Measurements from ENCODE around the gene SYNE1.
"Not testable (repeated sequence)": the region's sequence is repeated elsewhere in the genome, so short reads cannot be mapped to it uniquely, and the experiment has no call there.

SYNE1 gene

GRCh38 chr6:152625213-152625612, 11.9 kb downstream of the SYNE1 start:
- Histone ChIP-seq H3K4me2 (ENCODE audit: low read length) (no peak overlapping the region), H3K14ac (ENCODE audit: low read length) (no peak overlapping the region), H3K4ac (ENCODE audit: low read depth, low read length) (no peak overlapping the region), H3K9me3 (ENCODE audit: insufficient read depth, low read depth, low read length) (no peaks in the 10 kb centered on the region), H3K79me1 (ENCODE audit: low read length) (no peaks in the 10 kb centered on the region), H3K27me3 (ENCODE audit: insufficient read depth, low read length) (no peaks in the 10 kb centered on the region), H3K27ac (ENCODE audit: low read depth, low read length) (no peak overlapping the region), H3K23ac (ENCODE audit: low read length) (no peak overlapping the region), H2AK5ac (ENCODE audit: low read length) (no peak overlapping the region), H2BK12ac (ENCODE audit: low read length) (no peak overlapping the region), H3K36me3 (ENCODE audit: control insufficient read depth in 1 of 2, insufficient read depth in 2 of 2, low read length in 2 of 2) (no peaks in the 10 kb centered on the region), H4K12ac (ENCODE audit: low read depth, low read length) (no peak overlapping the region), H3K4me3 (ENCODE audit: low read depth, low read length) (no peak overlapping the region), H3K9ac (ENCODE audit: low read length) (no peak overlapping the region), H4K8ac (ENCODE audit: low read depth, low read length) (no peak overlapping the region), H2BK120ac (ENCODE audit: insufficient read depth, low read length, poor library complexity) (no peak overlapping the region), H3K18ac (ENCODE audit: low read length) (no peak overlapping the region), H4K91ac (ENCODE audit: low read depth, low read length) (no peak overlapping the region), H3K79me2 (ENCODE audit: control insufficient read depth, insufficient read depth, low read length, poor library complexity) (no peaks in the 10 kb centered on the region), H2BK5ac (ENCODE audit: low read depth, low read length, poor library complexity) (no peak overlapping the region), H3K4me1 (ENCODE audit: control insufficient read depth in 1 of 2, insufficient read depth in 2 of 2, low read length in 2 of 2) (no peaks in the 10 kb centered on the region), H2AFZ (ENCODE audit: insufficient read depth, low read length, poor library complexity) (no peak overlapping the region)
- DNase-seq: no peak
- WGBS (ENCODE audit: extremely low coverage, insufficient coverage, insufficient read length): no CpG with 5 or more reads among the region's 2 CpGs

- H3K27ac ChIP-seq (ENCODE audit: low read depth, low read length); H3K14ac ChIP-seq (ENCODE audit: low read length); H3K4me2 ChIP-seq (ENCODE audit: low read length); H3K79me1 ChIP-seq (ENCODE audit: low read length); H2AFZ ChIP-seq (ENCODE audit: insufficient read depth, low read length, poor library complexity); H3K4ac ChIP-seq (ENCODE audit: low read depth, low read length); H3K36me3 ChIP-seq (ENCODE audit: control insufficient read depth in 1 of 2, insufficient read depth in 2 of 2, low read length in 2 of 2); H3K18ac ChIP-seq (ENCODE audit: low read length); H4K12ac ChIP-seq (ENCODE audit: low read depth, low read length); H2BK120ac ChIP-seq (ENCODE audit: insufficient read depth, low read length, poor library complexity); H3K4me3 ChIP-seq (ENCODE audit: low read depth, low read length); H3K9me3 ChIP-seq (ENCODE audit: insufficient read depth, low read depth, low read length); H4K91ac ChIP-seq (ENCODE audit: low read depth, low read length); DNase-seq; H2BK5ac ChIP-seq (ENCODE audit: low read depth, low read length, poor library complexity); H3K9ac ChIP-seq (ENCODE audit: low read length); H2BK12ac ChIP-seq (ENCODE audit: low read length); H4K8ac ChIP-seq (ENCODE audit: low read depth, low read length); H2AK5ac ChIP-seq (ENCODE audit: low read length); H3K27me3 ChIP-seq (ENCODE audit: insufficient read depth, low read length); H3K4me1 ChIP-seq (ENCODE audit: control insufficient read depth in 1 of 2, insufficient read depth in 2 of 2, low read length in 2 of 2); H3K79me2 ChIP-seq (ENCODE audit: control insufficient read depth, insufficient read depth, low read length, poor library complexity); H3K23ac ChIP-seq (ENCODE audit: low read length): not testable (repeated sequence)
- no CpG with 5 or more reads among the region's 3 CpGs for WGBS (ENCODE audit: extremely low coverage, insufficient coverage, insufficient read length)
Observed at GRCh38 chr6:152614776-152615175, 22.4 kb downstream of the SYNE1 start.

GRCh38 chr6:152609125-152609670, 28.0 kb downstream of the SYNE1 start:
- H2AFZ ChIP-seq (ENCODE audit: insufficient read depth, low read length, poor library complexity): no peak overlapping the region
- H4K12ac ChIP-seq (ENCODE audit: low read depth, low read length): no peak overlapping the region
- WGBS (ENCODE audit: extremely low coverage, insufficient coverage, insufficient read length): no CpG with 5 or more reads among the region's 10 CpGs
- no peak overlapping the region for H3K14ac ChIP-seq (ENCODE audit: low read length)
- H4K8ac ChIP-seq (ENCODE audit: low read depth, low read length): no peak overlapping the region
- no peaks in the 10 kb centered on the region for H3K4me1 ChIP-seq (ENCODE audit: control insufficient read depth in 1 of 2, insufficient read depth in 2 of 2, low read length in 2 of 2)
- no peak overlapping the region for H3K9ac ChIP-seq (ENCODE audit: low read length)
- no peak overlapping the region for H2BK12ac ChIP-seq (ENCODE audit: low read length)
- no peak overlapping the region for H3K4me2 ChIP-seq (ENCODE audit: low read length)
- H3K4me3 ChIP-seq (ENCODE audit: low read depth, low read length): no peak overlapping the region
- no peak overlapping the region for H2BK120ac ChIP-seq (ENCODE audit: insufficient read depth, low read length, poor library complexity)
- H3K4ac ChIP-seq (ENCODE audit: low read depth, low read length): no peak overlapping the region
- H3K79me2 ChIP-seq (ENCODE audit: control insufficient read depth, insufficient read depth, low read length, poor library complexity): no peaks in the 10 kb centered on the region
- H3K9me3 ChIP-seq (ENCODE audit: insufficient read depth, low read depth, low read length): no peaks in the 10 kb centered on the region
- H3K27ac ChIP-seq (ENCODE audit: low read depth, low read length): no peak overlapping the region
- H2BK5ac ChIP-seq (ENCODE audit: low read depth, low read length, poor library complexity): no peak overlapping the region
- no peak overlapping the region for H4K91ac ChIP-seq (ENCODE audit: low read depth, low read length)
- DNase-seq: no peak
- H3K27me3 ChIP-seq (ENCODE audit: insufficient read depth, low read length): no peaks in the 10 kb centered on the region
- no peaks in the 10 kb centered on the region for H3K79me1 ChIP-seq (ENCODE audit: low read length)
- no peak overlapping the region for H2AK5ac ChIP-seq (ENCODE audit: low read length)
- no peak overlapping the region for H3K18ac ChIP-seq (ENCODE audit: low read length)
- no peaks in the 10 kb centered on the region for H3K36me3 ChIP-seq (ENCODE audit: control insufficient read depth in 1 of 2, insufficient read depth in 2 of 2, low read length in 2 of 2)
- H3K23ac ChIP-seq (ENCODE audit: low read length): no peak overlapping the region

GRCh38 chr6:152605941-152606340, 31.2 kb downstream of the SYNE1 start:
- H3K4me1 ChIP-seq (ENCODE audit: control insufficient read depth in 1 of 2, insufficient read depth in 2 of 2, low read length in 2 of 2): no peaks in the 10 kb centered on the region

More at GRCh38 chr6:152605941-152606340, 31.2 kb downstream of the SYNE1 start:
- Histone ChIP-seq H3K79me1 (ENCODE audit: low read length) (no peaks in the 10 kb centered on the region), H3K18ac (ENCODE audit: low read length) (no peak overlapping the region), H2BK120ac (ENCODE audit: insufficient read depth, low read length, poor library complexity) (no peak overlapping the region), H4K8ac (ENCODE audit: low read depth, low read length) (no peak overlapping the region), H3K27ac (ENCODE audit: low read depth, low read length) (no peak overlapping the region), H3K4ac (ENCODE audit: low read depth, low read length) (no peak overlapping the region), H3K9ac (ENCODE audit: low read length) (no peak overlapping the region), H3K23ac (ENCODE audit: low read length) (no peak overlapping the region), H3K9me3 (ENCODE audit: insufficient read depth, low read depth, low read length) (no peaks in the 10 kb centered on the region), H3K4me3 (ENCODE audit: low read depth, low read length) (no peak overlapping the region), H4K91ac (ENCODE audit: low read depth, low read length) (no peak overlapping the region), H3K79me2 (ENCODE audit: control insufficient read depth, insufficient read depth, low read length, poor library complexity) (no peaks in the 10 kb centered on the region), H4K12ac (ENCODE audit: low read depth, low read length) (no peak overlapping the region), H3K27me3 (ENCODE audit: insufficient read depth, low read length) (no peaks in the 10 kb centered on the region), H2BK12ac (ENCODE audit: low read length) (no peak overlapping the region), H3K36me3 (ENCODE audit: control insufficient read depth in 1 of 2, insufficient read depth in 2 of 2, low read length in 2 of 2) (no peaks in the 10 kb centered on the region), H2AK5ac (ENCODE audit: low read length) (no peak overlapping the region), H2BK5ac (ENCODE audit: low read depth, low read length, poor library complexity) (no peak overlapping the region), H2AFZ (ENCODE audit: insufficient read depth, low read length, poor library complexity) (no peak overlapping the region), H3K14ac (ENCODE audit: low read length) (no peak overlapping the region), H3K4me2 (ENCODE audit: low read length) (no peak overlapping the region)
- no peak for DNase-seq
- no CpG with 5 or more reads among the region's 2 CpGs for WGBS (ENCODE audit: extremely low coverage, insufficient coverage, insufficient read length)

Data from trophoblast cell (in vitro differentiated cells and primary cell).